ENCODE results near the gene MFAP2. TPM values are rescaled to one million over a fixed set of nuclear protein-coding genes. Genes with fewer than 3 reads are reported as not detected.

MFAP2 gene
- total and polyA plus RNA-seq, 4 donors = 21.3 to 65.3 (median 41.8) TPM

DNA sequence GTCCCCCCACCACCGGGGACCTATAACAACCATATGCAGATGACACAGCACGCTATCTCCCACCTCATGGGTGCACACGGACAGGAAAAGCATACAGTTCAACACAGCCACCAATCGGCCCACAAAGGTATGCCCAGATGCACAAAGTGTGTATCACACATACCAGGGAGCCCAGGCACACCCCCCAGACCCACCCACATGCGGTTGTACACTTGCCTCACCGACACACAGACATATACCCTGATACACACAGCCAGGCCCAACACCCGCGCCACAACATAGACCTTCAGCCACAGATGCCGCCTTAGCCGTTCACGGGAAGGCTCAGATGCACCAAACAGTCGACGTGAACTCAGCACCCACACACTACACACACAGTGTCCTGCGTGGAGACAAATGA, 53.2 kb downstream of the MFAP2 start:
- intact Hi-C loops (cut with DNase I) = loop anchor here in 1 of 2 donors (10.0 kb wide), 1 partner anchor 312 kb away; the partner anchor contains the start of gene NBPF1
- no peaks in the 10 kb centered on the region for H3K9me3 ChIP-seq (ENCODE audit: control insufficient read depth, low read length)
- 80 to 93% methylated on average over 14 of the region's 14 CpGs for WGBS, 2 donors
- ATAC-seq (ENCODE audit: low FRiP score) = no peak
- H3K27me3 ChIP-seq (ENCODE audit: control insufficient read depth in 1 of 2, insufficient read depth in 2 of 2, low read length in 1 of 2) = no peaks in the 10 kb centered on the region
- H3K4me3 ChIP-seq (ENCODE audit: low read length in 2 of 2) = no peak overlapping the region
- no peak overlapping the region for H3K27ac ChIP-seq (ENCODE audit: low read depth in 1 of 2, low read length in 2 of 2)
- peaks cover 0 to 2% of the 10 kb centered on the region in 2 donors for H3K36me3 ChIP-seq (ENCODE audit: control insufficient read depth in 1 of 2, insufficient read depth in 2 of 2, low read length in 1 of 2)
- H3K4me1 ChIP-seq (ENCODE audit: control insufficient read depth in 1 of 2, insufficient read depth in 2 of 2, low read length in 2 of 2) = no peaks in the 10 kb centered on the region
- peak in 1 of 2 donors; percentile 67 for DNase-seq

DNA sequence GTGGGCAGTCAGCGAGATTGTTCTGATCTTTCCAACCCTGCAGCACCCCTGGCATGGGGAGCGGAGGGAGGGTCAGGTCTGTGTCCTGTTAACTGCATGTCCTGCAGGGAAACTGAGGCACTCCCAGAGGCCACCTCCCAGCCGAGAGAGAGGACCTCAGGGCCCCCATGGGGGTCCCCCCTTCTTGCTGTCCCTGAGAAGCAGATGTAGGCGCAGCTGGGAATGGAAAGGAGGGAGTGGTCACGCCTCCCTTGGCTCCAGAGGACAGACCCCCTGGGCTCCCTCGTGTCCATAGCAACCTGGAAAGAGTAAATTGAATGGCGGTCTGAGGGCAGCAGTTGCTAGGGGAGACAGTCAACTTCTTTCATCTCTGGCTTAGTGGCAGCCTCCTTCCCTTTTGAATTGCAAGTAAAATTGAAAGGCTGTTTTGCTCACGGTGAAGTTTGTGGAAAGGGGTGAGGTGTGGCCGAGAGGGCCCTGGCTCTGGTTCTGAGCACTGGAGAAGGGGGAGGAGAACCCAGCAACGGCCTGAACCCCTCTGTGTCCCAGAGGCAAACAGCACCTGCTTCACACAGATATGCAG, 53.8 kb downstream of the MFAP2 start:
- no peak for ATAC-seq (ENCODE audit: low FRiP score)
- peak; percentile 26 to 59 for DNase-seq
- no peak overlapping the region for H3K4me3 ChIP-seq (ENCODE audit: low read length in 2 of 2)

DNA sequence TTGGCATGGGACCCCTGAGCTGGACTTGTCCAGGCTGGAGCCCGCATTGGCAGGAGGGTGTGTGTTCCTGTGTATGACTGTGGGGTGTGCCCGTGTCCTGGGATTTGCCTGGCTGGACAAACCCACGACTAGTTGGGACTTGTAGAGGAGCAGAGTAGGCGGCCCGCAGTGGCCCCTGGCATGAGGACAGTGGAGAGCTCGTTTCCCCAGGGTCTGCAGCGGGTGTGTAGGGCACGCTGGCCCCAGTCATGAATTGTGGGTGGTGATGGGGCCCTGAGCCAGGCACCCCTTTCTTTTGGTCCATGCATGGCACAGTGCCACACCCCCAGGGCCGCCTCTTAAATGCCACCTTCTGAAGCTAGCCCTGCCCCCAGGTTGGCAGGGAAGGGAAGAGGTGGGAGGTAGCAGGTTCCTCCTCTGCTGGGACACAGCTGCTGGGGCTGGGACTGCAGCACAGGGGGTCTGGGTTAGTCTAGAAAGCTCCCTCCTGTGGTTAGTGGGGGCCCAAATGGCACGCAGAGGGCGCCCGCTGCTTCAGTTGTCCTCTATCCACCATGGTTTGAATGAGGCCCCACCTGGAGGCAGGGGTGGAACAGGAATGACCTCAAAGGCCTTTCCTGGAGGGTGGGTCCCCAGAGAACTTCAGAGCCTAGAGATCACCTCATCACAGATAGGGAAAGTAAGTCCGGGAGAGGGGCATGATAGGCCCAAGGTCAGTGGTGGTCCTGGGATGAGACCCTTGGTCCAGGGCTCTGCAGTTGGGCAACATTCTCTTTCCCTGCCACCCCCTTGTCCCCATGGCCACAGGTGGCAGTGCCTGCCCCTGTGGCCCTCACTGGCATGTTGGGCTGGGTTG, 54.6 kb downstream of the MFAP2 start:
- 85 to 89% methylated on average over 13 of the region's 13 CpGs for WGBS, 2 donors
- Histone ChIP-seq H3K27me3 (ENCODE audit: control insufficient read depth in 1 of 2, insufficient read depth in 2 of 2, low read length in 1 of 2) (no peaks in the 10 kb centered on the region), H3K36me3 (ENCODE audit: control insufficient read depth in 1 of 2, insufficient read depth in 2 of 2, low read length in 1 of 2) (no peaks in the 10 kb centered on the region), H3K9me3 (ENCODE audit: control insufficient read depth, low read length) (no peaks in the 10 kb centered on the region), H3K4me1 (ENCODE audit: control insufficient read depth in 1 of 2, insufficient read depth in 2 of 2, low read length in 2 of 2) (no peaks in the 10 kb centered on the region), H3K4me3 (ENCODE audit: low read length in 2 of 2) (no peak overlapping the region), H3K27ac (ENCODE audit: low read depth in 1 of 2, low read length in 2 of 2) (no peak overlapping the region)
- peak; percentile 43 to 76 for DNase-seq
- no peak for ATAC-seq (ENCODE audit: low FRiP score)
- intact Hi-C loops (cut with DNase I) = loop anchor here in 1 of 2 donors (10.0 kb wide), 1 partner anchor 311 kb away; the partner anchor contains the start of gene NBPF1

More for the DNA sequence above, 53.8 kb downstream of the MFAP2 start:
- Histone ChIP-seq H3K27ac (ENCODE audit: low read depth in 1 of 2, low read length in 2 of 2) (no peak overlapping the region), H3K4me1 (ENCODE audit: control insufficient read depth in 1 of 2, insufficient read depth in 2 of 2, low read length in 2 of 2) (no peaks in the 10 kb centered on the region), H3K9me3 (ENCODE audit: control insufficient read depth, low read length) (no peaks in the 10 kb centered on the region), H3K27me3 (ENCODE audit: control insufficient read depth in 1 of 2, insufficient read depth in 2 of 2, low read length in 1 of 2) (no peaks in the 10 kb centered on the region), H3K36me3 (ENCODE audit: control insufficient read depth in 1 of 2, insufficient read depth in 2 of 2, low read length in 1 of 2) (peaks cover 0 to 2% of the 10 kb centered on the region in 2 donors)
- 73 to 76% methylated on average over 10 of the region's 10 CpGs for WGBS, 2 donors
- intact Hi-C loops (cut with DNase I) = loop anchor here in 1 of 2 donors (10.0 kb wide), 1 partner anchor 312 kb away; the partner anchor contains the start of gene NBPF1

DNA sequence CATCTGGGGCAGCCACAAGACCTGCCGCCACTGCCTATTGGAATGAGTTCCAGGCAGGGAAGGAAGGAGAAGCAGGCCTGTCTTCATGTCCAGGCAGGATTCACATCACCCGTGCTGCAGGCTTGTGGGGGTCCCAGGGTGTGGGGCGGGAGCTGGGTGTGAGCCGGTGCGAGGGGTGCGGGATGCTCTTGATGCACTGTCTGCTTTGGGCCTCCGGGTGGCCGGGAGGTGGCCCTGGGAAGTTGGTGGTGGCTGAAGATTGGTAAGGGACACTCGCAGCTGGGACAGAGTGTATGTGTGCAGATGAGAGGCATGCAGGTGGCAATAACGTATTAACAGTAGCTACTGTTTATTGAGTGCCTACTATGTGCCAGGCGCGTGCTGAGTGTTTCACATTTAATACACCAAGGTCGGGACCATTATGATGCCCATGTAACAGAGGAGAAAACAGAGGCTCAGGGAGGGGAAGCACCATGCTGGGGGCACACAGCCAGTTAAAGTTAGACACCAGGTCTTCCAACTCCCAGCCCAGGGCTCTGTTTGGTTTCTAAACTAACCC, 55.4 kb downstream of the MFAP2 start:
- no peak overlapping the region for H3K27ac ChIP-seq (ENCODE audit: low read depth in 1 of 2, low read length in 2 of 2)
- intact Hi-C loops (cut with DNase I) = loop anchor here in 1 of 2 donors (10.0 kb wide), 1 partner anchor 310 kb away; the partner anchor contains the start of gene NBPF1
- no peak overlapping the region for H3K4me3 ChIP-seq (ENCODE audit: low read length in 2 of 2)
- ATAC-seq (ENCODE audit: low FRiP score) (no peak), DNase-seq (peak; percentile 38 to 72)
- no peaks in the 10 kb centered on the region for H3K36me3 ChIP-seq (ENCODE audit: control insufficient read depth in 1 of 2, insufficient read depth in 2 of 2, low read length in 1 of 2)
- WGBS, 2 donors = 91 to 92% methylated on average over 13 of the region's 13 CpGs
- no peaks in the 10 kb centered on the region for H3K9me3 ChIP-seq (ENCODE audit: control insufficient read depth, low read length)
- H3K27me3 ChIP-seq (ENCODE audit: control insufficient read depth in 1 of 2, insufficient read depth in 2 of 2, low read length in 1 of 2) = no peaks in the 10 kb centered on the region
- H3K4me1 ChIP-seq (ENCODE audit: control insufficient read depth in 1 of 2, insufficient read depth in 2 of 2, low read length in 2 of 2) = no peaks in the 10 kb centered on the region

Other genes with a start within 250 kb of the MFAP2 start
- 1,000 to 10,000 TPM; 7,231 to 8,154 TPM for gene RNU1-4, start 240.1 kb downstream of the MFAP2 start, total RNA-seq
- gene RNU1-4, start 240.1 kb downstream of the MFAP2 start, polyA plus RNA-seq = not detected
- gene RNU1-2, start 84.6 kb downstream of the MFAP2 start, total RNA-seq = 1,000 to 10,000 TPM; 7,231 to 8,154 TPM
- not detected for gene RNU1-2, start 84.6 kb downstream of the MFAP2 start, polyA plus RNA-seq
- 10 to 100 TPM; 18.6 to 34.1 TPM for gene CROCC, start 58.7 kb downstream of the MFAP2 start, total RNA-seq
- 10 to 100 TPM; 10.5 to 68.7 TPM for gene CROCC, start 58.7 kb downstream of the MFAP2 start, polyA plus RNA-seq
- 10 to 100 TPM; 28.0 to 36.7 TPM for gene ATP13A2, start 31.3 kb upstream of the MFAP2 start, total RNA-seq
- 10 to 100 TPM in 1 of 2 donors, 1 to 10 TPM in 1; 9.4 to 27.8 TPM for gene ATP13A2, start 31.3 kb upstream of the MFAP2 start, polyA plus RNA-seq
- gene SDHB, start 73.4 kb upstream of the MFAP2 start, total RNA-seq = 10 to 100 TPM; 55.1 to 71.6 TPM
- 100 to 1,000 TPM in 1 of 2 donors, 10 to 100 TPM in 1; 71.8 to 130 TPM for gene SDHB, start 73.4 kb upstream of the MFAP2 start, polyA plus RNA-seq
- gene PADI2, start 138.8 kb upstream of the MFAP2 start, total RNA-seq = 1 to 10 TPM; 1.8 to 2.2 TPM
- 1 to 10 TPM in 1 of 2 donors, under 1 TPM in 1; 0.87 to 2.9 TPM for gene PADI2, start 138.8 kb upstream of the MFAP2 start, polyA plus RNA-seq
- not detected for gene PADI1, start 224.5 kb upstream of the MFAP2 start, total RNA-seq
- under 1 TPM; 0.05 to 0.13 TPM for gene PADI1, start 224.5 kb upstream of the MFAP2 start, polyA plus RNA-seq